Prostate gland (tissue), 2 donors: ENCODE data around the gene GUCA1A. TPM values are rescaled to one million over a fixed set of nuclear protein-coding genes. Genes with fewer than 3 reads are reported as not detected.

Experiments used
- DNase-seq: peaks from one replicate; pipeline ENCODE4 v3.0.0-alpha.2; 2019; ENCODE audit warnings: low spot score
- H3K27ac ChIP-seq, 2 donors: fragments of 200-600 bp; sonication (generic); 2 replicates each; pipeline ENCODE4 v1.5.1; 2017 to 2019
- H3K27me3 ChIP-seq: fragments of 200-600 bp; sonication (generic); replicated peaks from 2 replicates; pipeline ENCODE4 v1.5.1; 2019; ENCODE audit not compliant: insufficient read depth
- H3K36me3 ChIP-seq, 2 donors: fragments of 200-600 bp; sonication (generic); 1 replicate in 1 of 2; 2 replicates in 1 of 2; pipeline versions ENCODE4 v1.5.1 to v1.8.1; 2017 to 2019
- H3K4me1 ChIP-seq: fragments of 200-600 bp; sonication (generic); replicated peaks from 2 replicates; pipeline ENCODE4 v1.5.1; 2019
- H3K4me3 ChIP-seq, 2 donors: fragments of 200-600 bp; sonication (generic); 2 replicates each; pipeline ENCODE4 v1.5.1; 2017 to 2019
- H3K9me3 ChIP-seq: fragments of 200-600 bp; sonication (generic); 2 replicates; pipeline ENCODE4 v1.5.1; 2017
- POLR2A ChIP-seq: fragments of 450-650 bp; IDR thresholded peaks from one replicate; pipeline ENCODE4 v1.6.1; 2016; ENCODE audit warnings: antibody characterized with exemption, mild to moderate bottlenecking
- POLR2AphosphoS5 ChIP-seq: sonication (generic); formaldehyde crosslinking; IDR thresholded peaks from one replicate; pipeline ENCODE4 v1.6.1; 2017; ENCODE audit warnings: antibody characterized with exemption
- WGBS: methylation state at CpG from one replicate; pipeline ENCODE4 v1.1.5; 2018; 5-methylcytosine and 5-hydroxymethylcytosine counted together
- intact Hi-C: fragments of 100-400 bp; cut with DNase I; formaldehyde crosslinking; loops from one replicate; pipeline ENCODE4 v1.14.2; 2022
- total RNA-seq, 2 donors: library from RNA; depleted of rRNA; stranded (reverse); fragments of >200 nt; gene quantifications; one replicate each; pipeline ENCODE4 v1.1.0, GENCODE V29; 2016
- TF ChIP-seq, protein P1 (sequence below), 4 experiments: fragments of 200-600 bp in 2 of 4; fragments of 450-650 bp in 2 of 4; sonication (generic) in 2 of 4; IDR thresholded peaks; 1 replicate in 3 of 4; 2 replicates in 1 of 4; pipeline ENCODE4 v1.5.1; 2016 to 2019; ENCODE audit warnings: antibody characterized with exemption in 4 of 4, mild to moderate bottlenecking in 2 of 4, moderate library complexity in 2 of 4

GUCA1A gene
- total RNA-seq, 2 donors from 2014 or later: 2.1 TPM; not detected in 1

DNA sequence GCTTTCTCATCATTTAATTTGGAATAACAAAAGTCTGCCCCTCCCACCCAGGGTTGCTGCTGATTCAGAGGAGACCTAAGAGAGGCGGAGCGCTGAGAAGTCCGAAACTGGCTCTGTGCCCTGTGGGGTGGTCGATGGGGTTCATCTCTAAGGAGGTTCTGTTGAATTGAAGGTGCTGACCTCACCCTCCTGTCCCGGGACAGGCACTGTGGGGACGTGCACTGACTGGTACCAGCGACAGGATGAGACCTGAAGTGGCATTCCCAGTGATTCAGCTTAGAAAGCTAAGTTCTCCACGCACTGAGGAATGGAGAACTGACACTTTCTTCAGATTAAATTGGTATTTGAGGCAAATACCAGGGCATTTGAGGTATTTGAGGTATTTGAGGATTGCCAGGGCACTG, 20.3 kb downstream of the GUCA1A start:
- DNase-seq: no peak
- 33% methylated on average over 8 of the region's 8 CpGs for WGBS
- H3K4me1 ChIP-seq: no peaks in the 10 kb centered on the region
- intact Hi-C loops: no loop called here
- H3K27me3 ChIP-seq: no peaks in the 10 kb centered on the region
- H3K36me3 ChIP-seq: no peaks in the 10 kb centered on the region
- TF ChIP-seq, protein P1, sequence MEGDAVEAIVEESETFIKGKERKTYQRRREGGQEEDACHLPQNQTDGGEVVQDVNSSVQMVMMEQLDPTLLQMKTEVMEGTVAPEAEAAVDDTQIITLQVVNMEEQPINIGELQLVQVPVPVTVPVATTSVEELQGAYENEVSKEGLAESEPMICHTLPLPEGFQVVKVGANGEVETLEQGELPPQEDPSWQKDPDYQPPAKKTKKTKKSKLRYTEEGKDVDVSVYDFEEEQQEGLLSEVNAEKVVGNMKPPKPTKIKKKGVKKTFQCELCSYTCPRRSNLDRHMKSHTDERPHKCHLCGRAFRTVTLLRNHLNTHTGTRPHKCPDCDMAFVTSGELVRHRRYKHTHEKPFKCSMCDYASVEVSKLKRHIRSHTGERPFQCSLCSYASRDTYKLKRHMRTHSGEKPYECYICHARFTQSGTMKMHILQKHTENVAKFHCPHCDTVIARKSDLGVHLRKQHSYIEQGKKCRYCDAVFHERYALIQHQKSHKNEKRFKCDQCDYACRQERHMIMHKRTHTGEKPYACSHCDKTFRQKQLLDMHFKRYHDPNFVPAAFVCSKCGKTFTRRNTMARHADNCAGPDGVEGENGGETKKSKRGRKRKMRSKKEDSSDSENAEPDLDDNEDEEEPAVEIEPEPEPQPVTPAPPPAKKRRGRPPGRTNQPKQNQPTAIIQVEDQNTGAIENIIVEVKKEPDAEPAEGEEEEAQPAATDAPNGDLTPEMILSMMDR (IDR thresholded peaks at IDR 0.05): no peak
- TF ChIP-seq POLR2AphosphoS5 (no peak), POLR2A (no peak)
- H3K4me3 ChIP-seq: no peak overlapping the region
- H3K27ac ChIP-seq: no peak overlapping the region
- no peaks in the 10 kb centered on the region for H3K9me3 ChIP-seq

- Histone ChIP-seq H3K27ac (no peak overlapping the region), H3K36me3 (no peaks in the 10 kb centered on the region), H3K4me1 (no peaks in the 10 kb centered on the region), H3K27me3 (no peaks in the 10 kb centered on the region), H3K9me3 (no peaks in the 10 kb centered on the region), H3K4me3 (no peak overlapping the region)
- intact Hi-C loops: no loop called here
- 90% methylated on average over 5 of the region's 5 CpGs for WGBS
- TF ChIP-seq POLR2A: no peak
- no peak for DNase-seq
Measured at GRCh38 chr6:42194056-42194455, 20.9 kb downstream of the GUCA1A start.

- H3K4me3 ChIP-seq: no peak overlapping the region
- intact Hi-C loops: no loop called here
- no peak for TF ChIP-seq POLR2A
- TF ChIP-seq POLR2AphosphoS5: no peak
- no peaks in the 10 kb centered on the region for H3K4me1 ChIP-seq
- no peaks in the 10 kb centered on the region for H3K27me3 ChIP-seq
- no peaks in the 10 kb centered on the region for H3K9me3 ChIP-seq
- WGBS: 83% methylated on average over 4 of the region's 4 CpGs
- H3K36me3 ChIP-seq: no peaks in the 10 kb centered on the region
- no peak for DNase-seq
- H3K27ac ChIP-seq: no peak overlapping the region
Measured at GRCh38 chr6:42195415-42195814, 22.3 kb downstream of the GUCA1A start.

DNA sequence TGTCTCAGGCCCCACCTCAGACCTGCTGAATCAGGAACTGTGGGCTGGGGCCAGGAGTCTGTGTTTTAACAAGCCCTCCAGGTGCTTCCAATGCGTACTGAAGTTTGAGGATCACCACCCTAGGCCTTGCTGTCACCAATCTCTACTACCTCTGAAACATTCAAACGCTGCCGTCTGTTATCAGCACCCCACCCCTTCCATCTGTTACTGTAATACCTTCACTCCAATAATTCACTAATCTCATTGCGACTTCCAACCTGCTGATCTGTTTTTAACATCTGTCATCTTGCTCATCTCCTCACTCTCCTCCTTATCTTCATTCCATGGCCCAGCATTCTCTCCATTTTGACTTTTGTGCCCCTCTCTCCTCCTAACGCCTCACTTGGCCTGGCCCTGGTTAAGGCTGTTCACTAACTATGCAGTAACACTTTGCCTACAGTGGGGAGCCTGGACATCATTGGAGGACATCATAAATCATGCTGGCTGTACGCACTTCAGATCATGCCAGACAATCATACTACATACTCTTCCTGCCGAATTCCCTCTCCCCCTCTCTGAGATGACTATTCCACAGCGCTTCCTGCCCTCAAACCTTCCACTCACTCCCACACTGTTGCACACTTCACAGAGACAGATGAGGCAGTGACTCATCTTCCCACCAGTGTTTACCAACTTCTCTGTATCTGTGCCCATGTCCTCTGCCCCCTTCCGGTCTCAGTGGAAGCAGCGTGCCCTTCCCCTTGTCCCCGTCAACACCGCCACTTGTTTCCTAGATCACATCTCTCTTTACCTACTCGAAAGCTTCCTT, 24.6 kb downstream of the GUCA1A start:
- intact Hi-C loops: no loop called here
- no peaks in the 10 kb centered on the region for H3K4me1 ChIP-seq
- DNase-seq: no peak
- no peak overlapping the region for H3K27ac ChIP-seq
- H3K9me3 ChIP-seq: no peaks in the 10 kb centered on the region
- TF ChIP-seq POLR2AphosphoS5 (no peak), POLR2A (no peak)
- TF ChIP-seq, protein P1 (IDR thresholded peaks at IDR 0.05): no peak
- no peaks in the 10 kb centered on the region for H3K27me3 ChIP-seq
- no peak overlapping the region for H3K4me3 ChIP-seq
- H3K36me3 ChIP-seq: no peaks in the 10 kb centered on the region
- WGBS: 71% methylated on average over 13 of the region's 13 CpGs

GRCh38 chr6:42199106-42199981, 26.2 kb downstream of the GUCA1A start:
- Histone ChIP-seq H3K4me3 (no peak overlapping the region), H3K4me1 (no peaks in the 10 kb centered on the region), H3K36me3 (no peaks in the 10 kb centered on the region), H3K27me3 (no peaks in the 10 kb centered on the region), H3K27ac (no peak overlapping the region), H3K9me3 (no peaks in the 10 kb centered on the region)
- DNase-seq: no peak
- TF ChIP-seq, protein P1 (IDR thresholded peaks at IDR 0.05): no peak
- no peak for TF ChIP-seq POLR2A
- TF ChIP-seq POLR2AphosphoS5: no peak
- WGBS: 82% methylated on average over 5 of the region's 5 CpGs
- intact Hi-C loops: no loop called here
